ENCODE measurements around the gene EPOP.

DNA sequence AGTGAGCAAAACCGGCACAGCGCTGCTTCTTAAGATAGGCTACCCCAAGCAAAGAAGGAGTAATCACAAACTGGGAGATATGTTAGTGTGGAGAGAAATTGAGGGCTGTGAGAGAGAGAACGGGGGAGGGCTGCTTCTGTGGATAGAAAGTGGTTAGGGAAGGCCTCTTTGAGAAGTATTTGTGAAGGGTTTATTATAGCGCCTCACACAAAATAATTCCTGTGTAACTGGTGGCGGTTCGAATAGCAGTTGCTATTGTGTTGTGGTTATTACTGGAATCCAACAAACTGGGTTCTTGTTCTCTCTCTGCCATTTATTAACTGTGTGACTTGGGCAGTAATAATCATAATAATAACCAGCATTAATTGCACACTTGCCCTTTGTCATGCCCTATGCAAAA, 46.2 kb upstream of the EPOP start:
- TF ChIP-seq, protein P1, sequence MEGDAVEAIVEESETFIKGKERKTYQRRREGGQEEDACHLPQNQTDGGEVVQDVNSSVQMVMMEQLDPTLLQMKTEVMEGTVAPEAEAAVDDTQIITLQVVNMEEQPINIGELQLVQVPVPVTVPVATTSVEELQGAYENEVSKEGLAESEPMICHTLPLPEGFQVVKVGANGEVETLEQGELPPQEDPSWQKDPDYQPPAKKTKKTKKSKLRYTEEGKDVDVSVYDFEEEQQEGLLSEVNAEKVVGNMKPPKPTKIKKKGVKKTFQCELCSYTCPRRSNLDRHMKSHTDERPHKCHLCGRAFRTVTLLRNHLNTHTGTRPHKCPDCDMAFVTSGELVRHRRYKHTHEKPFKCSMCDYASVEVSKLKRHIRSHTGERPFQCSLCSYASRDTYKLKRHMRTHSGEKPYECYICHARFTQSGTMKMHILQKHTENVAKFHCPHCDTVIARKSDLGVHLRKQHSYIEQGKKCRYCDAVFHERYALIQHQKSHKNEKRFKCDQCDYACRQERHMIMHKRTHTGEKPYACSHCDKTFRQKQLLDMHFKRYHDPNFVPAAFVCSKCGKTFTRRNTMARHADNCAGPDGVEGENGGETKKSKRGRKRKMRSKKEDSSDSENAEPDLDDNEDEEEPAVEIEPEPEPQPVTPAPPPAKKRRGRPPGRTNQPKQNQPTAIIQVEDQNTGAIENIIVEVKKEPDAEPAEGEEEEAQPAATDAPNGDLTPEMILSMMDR (conservative IDR thresholded peaks at IDR 0.05): no peak
- no peak for TF ChIP-seq EZH2 (IDR thresholded peaks at IDR 0.05; ENCODE audit: low read depth)
